Measurements from ENCODE around the gene COPS7A. TPM values are rescaled to one million over a fixed set of nuclear protein-coding genes. Genes with fewer than 3 reads are reported as not detected.

The COPS7A gene
- total RNA-seq, 1 donor from 2014 or later = 73.0 TPM

GRCh38 chr12:6765048-6765633 lies 41.3 kb downstream of the COPS7A start:
- Mint-ChIP-seq H3K9me3 (ENCODE audit: unreplicated experiment) (no peaks in the 10 kb centered on the region), H3K36me3 (ENCODE audit: unreplicated experiment) (peaks cover 3% of the 10 kb centered on the region), H3K4me3 (ENCODE audit: unreplicated experiment) (peak overlapping the region; percentile 77), H3K27me3 (ENCODE audit: unreplicated experiment) (no peaks in the 10 kb centered on the region), H3K27ac (ENCODE audit: unreplicated experiment) (peak overlapping the region; percentile 97), H3K4me1 (ENCODE audit: unreplicated experiment) (peaks cover 57% of the 10 kb centered on the region)
- TF ChIP-seq CTCF (IDR thresholded peaks at IDR 0.05) = no peak
- DNase-seq (ENCODE audit: extremely low spot score, unreplicated experiment) = no peak

GRCh38 chr12:6765634-6766581 lies 42.1 kb downstream of the COPS7A start, which contains the start of gene PTMS:
PTMS (plus strand) TSS chr12:6766363; CDS start chr12:6766706, 343 bp downstream.
- peak within 1 kb of the TSS; percentile 97 for H3K27ac Mint-ChIP-seq (ENCODE audit: unreplicated experiment)
- no peaks in the 10 kb centered on the region for H3K9me3 Mint-ChIP-seq (ENCODE audit: unreplicated experiment)
- peaks cover 4% of the 10 kb centered on the region for H3K36me3 Mint-ChIP-seq (ENCODE audit: unreplicated experiment)
- TF ChIP-seq CTCF (IDR thresholded peaks at IDR 0.05) = no peak
- peak; percentile 95 for DNase-seq (ENCODE audit: extremely low spot score, unreplicated experiment)
- peaks cover 58% of the 10 kb centered on the region for H3K4me1 Mint-ChIP-seq (ENCODE audit: unreplicated experiment)
- H3K4me3 Mint-ChIP-seq (ENCODE audit: unreplicated experiment) = peak within 1 kb of the TSS; percentile 95
- H3K27me3 Mint-ChIP-seq (ENCODE audit: unreplicated experiment) = no peaks in the 10 kb centered on the region

GRCh38 chr12:6766651-6767349 lies 43.0 kb downstream of the COPS7A start:
- H3K9me3 Mint-ChIP-seq (ENCODE audit: unreplicated experiment) = no peaks in the 10 kb centered on the region
- peak; percentile 92 for DNase-seq (ENCODE audit: extremely low spot score, unreplicated experiment)
- H3K27ac Mint-ChIP-seq (ENCODE audit: unreplicated experiment) = peak overlapping the region; percentile 91
- H3K4me3 Mint-ChIP-seq (ENCODE audit: unreplicated experiment) = peak overlapping the region; percentile 95
- peaks cover 61% of the 10 kb centered on the region for H3K4me1 Mint-ChIP-seq (ENCODE audit: unreplicated experiment)
- peak; percentile 77 for TF ChIP-seq CTCF (IDR thresholded peaks at IDR 0.05)
- H3K36me3 Mint-ChIP-seq (ENCODE audit: unreplicated experiment) = peaks cover 11% of the 10 kb centered on the region
- H3K27me3 Mint-ChIP-seq (ENCODE audit: unreplicated experiment) = no peaks in the 10 kb centered on the region

GRCh38 chr12:6767353-6768319 lies 43.8 kb downstream of the COPS7A start:
- DNase-seq (ENCODE audit: extremely low spot score, unreplicated experiment) = no peak
- Mint-ChIP-seq H3K4me3 (ENCODE audit: unreplicated experiment) (peak overlapping the region; percentile 95), H3K4me1 (ENCODE audit: unreplicated experiment) (peaks cover 54% of the 10 kb centered on the region), H3K27me3 (ENCODE audit: unreplicated experiment) (no peaks in the 10 kb centered on the region), H3K27ac (ENCODE audit: unreplicated experiment) (peak overlapping the region; percentile 91), H3K36me3 (ENCODE audit: unreplicated experiment) (peaks cover 11% of the 10 kb centered on the region), H3K9me3 (ENCODE audit: unreplicated experiment) (no peaks in the 10 kb centered on the region)
- no peak for TF ChIP-seq CTCF (IDR thresholded peaks at IDR 0.05)

All from osteocyte (in vitro differentiated cells).